Activated T-cell treated with anti-CD3 and anti-CD28 coated beads for 4 hours (primary cell): Measurements from ENCODE around the gene CHST8.

ENCODE experiments used
- DNase-seq: peaks from one replicate; pipeline ENCODE4 v3.0.0-alpha.2; 2020

CHST8 gene

GRCh38 chr19:33719366-33720154, 97.8 kb downstream of the CHST8 start:
- no peak for DNase-seq

DNA sequence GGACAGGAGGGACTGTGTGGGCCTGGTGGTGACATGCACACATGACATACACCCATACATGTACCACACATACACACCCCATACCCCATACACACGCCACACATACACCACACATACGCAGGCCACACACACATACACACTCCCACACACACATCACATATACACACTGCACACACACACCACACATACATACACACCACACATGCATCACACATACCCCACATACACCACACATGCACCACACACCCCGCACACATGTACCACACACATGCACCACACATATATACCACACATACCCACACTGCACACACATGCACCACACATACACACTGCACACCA, 98.4 kb downstream of the CHST8 start:
- DNase-seq = no peak

GRCh38 chr19:33720691-33721682, 99.2 kb downstream of the CHST8 start:
- no peak for DNase-seq

GRCh38 chr19:33721735-33722297, 100.1 kb downstream of the CHST8 start:
- DNase-seq = no peak

- DNase-seq = no peak
Measured at GRCh38 chr19:33722456-33723239, 100.9 kb downstream of the CHST8 start.

DNA sequence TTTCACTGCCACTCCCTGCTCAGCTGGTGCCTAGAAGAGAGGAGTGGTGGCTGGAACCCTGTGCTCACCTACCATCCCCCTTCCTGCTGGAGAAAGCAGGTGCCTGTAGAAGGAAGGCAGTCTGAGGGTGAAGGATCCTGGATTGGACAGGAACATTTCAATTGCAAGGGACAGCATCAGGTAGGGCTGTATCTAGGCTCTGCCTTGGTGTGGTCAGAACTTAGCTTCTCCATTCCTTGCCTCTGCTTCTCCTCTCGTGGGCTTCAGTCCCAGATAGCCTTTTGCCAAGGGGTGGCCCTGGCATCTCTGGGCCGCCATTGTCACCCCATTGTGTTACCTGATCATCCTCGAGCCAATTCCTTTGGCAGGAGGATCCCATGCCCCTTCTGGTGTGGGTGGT, 101.8 kb downstream of the CHST8 start:
- no peak for DNase-seq

GRCh38 chr19:33724021-33724720, 102.4 kb downstream of the CHST8 start:
- no peak for DNase-seq

GRCh38 chr19:33724721-33725060, 102.9 kb downstream of the CHST8 start:
- DNase-seq = no peak

DNA sequence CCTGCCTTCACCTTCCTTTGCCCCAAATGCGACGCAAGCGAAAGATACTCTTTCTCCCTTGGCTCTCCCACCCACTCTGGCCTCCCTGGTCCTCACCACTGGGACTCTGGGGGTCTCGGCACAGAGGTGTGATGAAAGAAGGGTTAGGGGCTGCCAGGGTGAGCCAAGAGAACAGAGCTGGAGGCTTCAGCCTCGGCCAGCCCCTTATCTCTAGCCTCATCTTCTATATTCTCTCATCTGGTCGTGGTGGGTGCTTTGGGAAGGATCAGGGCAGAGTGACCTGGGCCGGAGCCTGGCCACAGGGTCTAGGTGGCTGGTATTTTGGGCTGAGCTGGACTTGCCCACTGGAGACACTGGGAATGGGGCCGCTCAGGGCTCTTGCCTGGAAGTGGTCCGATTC, 103.8 kb downstream of the CHST8 start:
- no peak for DNase-seq

DNA sequence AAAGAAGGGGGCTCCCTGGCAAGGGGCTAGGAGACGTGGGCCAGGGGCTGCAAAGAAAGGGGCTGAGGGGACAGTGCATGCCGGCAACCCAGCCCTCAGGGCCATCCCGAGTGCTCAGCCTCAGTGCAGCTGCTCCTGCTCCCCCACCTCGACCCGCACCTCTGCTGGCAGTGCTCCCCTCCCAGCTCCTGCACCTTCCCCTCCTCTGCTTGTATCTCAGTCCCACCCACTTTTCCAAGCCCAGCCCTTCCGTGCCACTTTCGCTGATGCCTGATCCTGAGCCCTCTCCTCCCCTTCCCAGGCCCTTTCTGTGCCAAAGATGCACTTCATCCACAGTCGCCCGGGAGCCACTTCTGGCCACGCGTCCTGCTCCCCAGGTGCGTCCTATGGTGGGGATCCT, 105.0 kb downstream of the CHST8 start:
- no peak for DNase-seq

- DNase-seq = no peak
Measured at GRCh38 chr19:33727331-33727998, 105.7 kb downstream of the CHST8 start.

GRCh38 chr19:33728141-33728540, 106.4 kb downstream of the CHST8 start:
- DNase-seq = no peak

DNA sequence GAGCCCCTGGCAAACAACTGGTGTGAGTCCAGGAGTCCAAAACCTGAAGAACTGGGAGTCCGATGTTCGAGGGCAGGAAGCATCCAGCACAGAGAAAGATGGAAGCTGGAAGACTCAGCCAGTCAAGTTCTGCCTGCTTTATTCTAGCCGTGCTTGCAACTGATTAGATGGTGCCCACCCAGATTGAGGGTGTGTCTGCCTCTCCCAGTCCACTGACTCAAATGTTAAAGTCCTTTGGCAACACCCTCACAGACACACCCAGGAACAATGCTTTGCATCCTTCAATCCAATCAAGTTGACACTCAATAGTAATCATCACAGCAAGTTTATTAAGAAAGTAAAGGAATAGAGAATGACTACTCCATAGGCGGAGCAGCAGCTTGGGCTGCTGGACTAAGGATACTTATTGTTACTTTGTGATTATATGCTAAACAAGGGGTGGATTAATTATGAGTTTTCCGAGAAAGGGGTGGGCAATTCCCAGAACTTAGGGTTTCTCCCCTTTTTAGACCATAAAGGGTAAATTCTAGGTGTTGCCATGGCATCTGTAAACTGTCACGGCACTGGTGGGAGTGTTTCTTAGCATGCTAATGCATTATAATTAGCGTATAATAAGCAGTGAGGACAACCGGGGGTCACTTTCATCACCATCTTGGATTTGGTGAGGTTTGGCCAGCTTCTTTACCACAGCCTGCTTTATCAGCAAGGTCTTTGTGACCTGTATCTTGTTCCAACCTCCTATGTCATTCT, 109.3 kb downstream of the CHST8 start:
- DNase-seq = no peak

DNA sequence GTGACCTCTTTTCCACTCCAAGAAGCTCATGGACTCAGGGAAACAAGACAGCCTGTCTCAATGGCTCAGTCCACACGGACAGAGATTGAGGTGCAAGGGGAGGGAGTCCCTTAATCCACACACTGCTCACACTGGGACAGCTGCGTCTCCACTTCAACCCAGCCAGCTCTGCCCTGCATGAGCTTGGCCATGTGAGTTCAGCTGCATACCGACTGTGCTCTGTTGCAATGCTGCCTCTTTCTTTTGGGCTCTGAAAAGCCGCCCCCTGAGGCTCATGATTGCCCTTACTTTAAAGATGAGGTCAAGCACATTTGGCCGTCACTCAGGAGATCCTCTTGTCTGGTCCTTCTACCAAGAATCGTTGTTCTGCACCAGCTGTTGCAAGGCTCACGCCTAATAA, 110.1 kb downstream of the CHST8 start:
- no peak for DNase-seq

GRCh38 chr19:33734913-33735312, 113.2 kb downstream of the CHST8 start:
- no peak for DNase-seq

DNA sequence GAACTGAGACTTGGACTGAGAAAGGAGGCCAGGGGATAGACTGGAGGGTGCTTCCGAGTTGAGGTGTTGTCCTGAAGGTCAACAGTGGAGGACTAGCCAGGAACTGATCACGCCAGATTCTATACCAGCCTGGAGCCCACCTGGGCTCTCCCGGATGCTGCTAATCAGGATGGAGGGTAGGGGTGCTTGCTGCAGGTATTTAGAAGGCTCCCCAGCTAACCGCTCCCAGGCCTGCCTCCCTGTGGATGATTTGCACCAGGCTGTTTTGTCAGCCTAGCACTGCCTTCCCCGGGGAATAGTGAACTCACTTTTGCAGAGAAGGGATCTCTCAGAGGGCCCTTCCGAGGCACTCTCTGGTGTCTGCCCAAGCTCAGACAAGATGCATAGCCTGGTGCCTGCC, 114.4 kb downstream of the CHST8 start:
- no peak for DNase-seq

- DNase-seq = no peak
Measured at GRCh38 chr19:33736787-33737186, 115.0 kb downstream of the CHST8 start.

DNA sequence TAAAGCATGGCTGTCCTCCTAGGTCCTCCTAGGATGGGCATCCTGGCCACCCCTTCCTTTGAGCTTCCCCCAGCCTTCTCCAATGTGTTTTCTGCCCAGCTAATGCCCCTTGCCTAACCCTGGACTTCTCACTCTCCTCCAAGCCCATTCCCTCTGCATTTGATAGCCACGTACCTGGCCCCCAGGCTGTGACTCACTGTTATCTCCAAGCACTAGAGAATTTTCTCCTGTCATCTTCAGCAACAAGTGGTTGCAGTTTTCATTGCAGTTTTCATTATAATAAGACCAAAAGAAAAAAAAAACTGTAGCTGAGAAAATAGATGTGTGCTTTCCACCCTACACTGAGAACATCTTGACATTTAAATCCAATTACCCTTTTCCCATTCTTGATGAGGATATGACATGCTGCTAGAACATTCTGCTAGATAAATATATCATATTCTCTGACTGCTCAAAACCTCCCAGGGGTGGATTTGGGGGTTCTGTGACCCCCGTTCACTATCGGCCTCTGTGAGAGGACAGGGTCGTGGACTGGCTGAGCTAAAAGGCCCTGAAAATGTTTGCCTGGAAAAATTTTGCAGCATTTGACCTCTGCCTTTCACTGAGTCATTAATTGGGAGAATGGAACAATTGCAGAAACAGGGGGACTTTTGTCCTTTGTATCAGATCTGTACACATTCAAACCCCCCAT, 116.1 kb downstream of the CHST8 start:
- DNase-seq = no peak

DNA sequence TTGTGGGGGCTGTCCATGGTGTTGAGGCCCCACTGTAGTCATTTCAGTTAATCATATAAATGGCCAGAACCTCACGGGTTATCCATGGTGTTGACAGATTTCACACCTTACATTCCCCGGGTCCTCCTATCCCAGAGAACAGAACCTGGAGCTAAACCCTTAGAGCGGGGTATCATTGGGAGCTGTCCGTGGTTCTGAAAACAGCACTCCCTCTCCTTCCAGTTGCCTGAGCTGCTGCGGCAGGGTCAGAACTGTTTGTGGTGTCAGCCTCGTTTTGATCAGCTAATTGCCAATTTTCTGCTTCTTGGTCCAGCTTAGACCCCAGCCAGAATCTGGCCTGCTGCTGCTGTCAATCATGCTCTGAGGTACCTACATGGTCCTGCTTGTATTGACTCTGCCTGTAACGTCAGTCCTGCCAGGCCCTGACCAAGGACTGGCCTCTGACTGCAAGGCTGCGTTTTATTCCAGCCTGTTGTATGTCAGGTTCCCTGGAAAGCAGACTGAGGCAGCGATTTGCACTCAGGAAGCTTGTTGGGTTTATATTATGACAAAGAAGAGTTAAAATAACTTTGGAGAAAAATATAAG, 119.2 kb downstream of the CHST8 start:
- no peak for DNase-seq

- DNase-seq = no peak
Measured at GRCh38 chr19:33745297-33745696, 123.5 kb downstream of the CHST8 start.
